Smooth muscle cell (in vitro differentiated cells): ENCODE results near the gene ITCH. TPM values are rescaled to one million over a fixed set of nuclear protein-coding genes. Genes with fewer than 3 reads are reported as not detected.

Experiments
- DNase-seq: peaks from one replicate; lab custom pipeline; 2025; ENCODE audit not compliant: unreplicated experiment; lab: John Stamatoyannopoulos, UW
- H2AFZ ChIP-seq: fragments of 200-600 bp; sonication (generic); 2 replicates; pipeline ENCODE4 v1.6.0; 2016; ENCODE audit warnings: antibody characterized with exemption, low read depth, mild to moderate bottlenecking
- H3F3A ChIP-seq: fragments of 200-600 bp; sonication (generic); 2 replicates; pipeline ENCODE4 v1.6.0; 2017; ENCODE audit warnings: antibody characterized with exemption, low read depth
- H3K27ac ChIP-seq: fragments of 200-600 bp; sonication (generic); 2 replicates; pipeline ENCODE4 v1.5.1; 2016; ENCODE audit warnings: low read depth, mild to moderate bottlenecking
- H3K27me3 ChIP-seq: fragments of 200-600 bp; sonication (generic); 2 replicates; pipeline ENCODE4 v1.6.1; 2016; ENCODE audit warnings: low read depth, mild to moderate bottlenecking
- H3K36me3 ChIP-seq: fragments of 200-600 bp; sonication (generic); 2 replicates; pipeline ENCODE4 v1.5.1; 2016; ENCODE audit warnings: low read depth
- H3K4me1 ChIP-seq: fragments of 200-600 bp; sonication (generic); 2 replicates; pipeline ENCODE4 v1.5.1; 2016; ENCODE audit warnings: low read depth
- H3K4me2 ChIP-seq: fragments of 200-600 bp; sonication (generic); 2 replicates; pipeline ENCODE4 v1.6.0; 2016; ENCODE audit warnings: mild to moderate bottlenecking
- H3K4me3 ChIP-seq: fragments of 200-600 bp; sonication (generic); 2 replicates; pipeline ENCODE4 v1.5.1; 2016; ENCODE audit warnings: mild to moderate bottlenecking
- H3K79me2 ChIP-seq: fragments of 200-600 bp; sonication (generic); 2 replicates; pipeline ENCODE4 v1.6.0; 2016; ENCODE audit warnings: low read depth, mild to moderate bottlenecking
- H3K9ac ChIP-seq: fragments of 200-600 bp; sonication (generic); 2 replicates; pipeline ENCODE4 v1.6.0; 2016; ENCODE audit warnings: low read depth
- H3K9me3 ChIP-seq: fragments of 200-600 bp; sonication (generic); replicated peaks from 2 replicates; pipeline ENCODE4 v1.5.1; 2016; ENCODE audit warnings: low read depth
- H4K20me1 ChIP-seq: fragments of 200-600 bp; sonication (generic); 2 replicates; pipeline ENCODE4 v1.6.0; 2016; ENCODE audit warnings: low read depth
- WGBS: methylation state at CpG from one replicate; pipeline ENCODE4 v1.1.7; 2016; ENCODE audit warnings: low lambda C conversion rate; 5-methylcytosine and 5-hydroxymethylcytosine counted together
- polyA plus RNA-seq: library from polyadenylated mRNA; unstranded; fragments of >200 nt; fragmentation: Nextera tagmentation; extraction: Ambion mirVana; gene quantifications from 2 replicates; pipeline ENCODE4 v1.2.1, GENCODE V29; 2016
- total RNA-seq: library from RNA; depleted of rRNA; stranded (reverse); fragments of >200 nt; gene quantifications from 2 replicates; pipeline ENCODE4 v1.2.3, GENCODE V29; 2014
- TF ChIP-seq, protein P1 (sequence below): fragments of 200-600 bp; sonication (generic); IDR thresholded peaks from 2 replicates; pipeline ENCODE4 v1.5.1; 2017; ENCODE audit warnings: borderline replicate concordance, mild to moderate bottlenecking, antibody characterized with exemption; ENCODE audit not compliant: insufficient read depth, poor library complexity, severe bottlenecking

ITCH gene
- total and polyA plus RNA-seq, 2 experiments from 2014 or later = 21.9 to 96.7 TPM

DNA sequence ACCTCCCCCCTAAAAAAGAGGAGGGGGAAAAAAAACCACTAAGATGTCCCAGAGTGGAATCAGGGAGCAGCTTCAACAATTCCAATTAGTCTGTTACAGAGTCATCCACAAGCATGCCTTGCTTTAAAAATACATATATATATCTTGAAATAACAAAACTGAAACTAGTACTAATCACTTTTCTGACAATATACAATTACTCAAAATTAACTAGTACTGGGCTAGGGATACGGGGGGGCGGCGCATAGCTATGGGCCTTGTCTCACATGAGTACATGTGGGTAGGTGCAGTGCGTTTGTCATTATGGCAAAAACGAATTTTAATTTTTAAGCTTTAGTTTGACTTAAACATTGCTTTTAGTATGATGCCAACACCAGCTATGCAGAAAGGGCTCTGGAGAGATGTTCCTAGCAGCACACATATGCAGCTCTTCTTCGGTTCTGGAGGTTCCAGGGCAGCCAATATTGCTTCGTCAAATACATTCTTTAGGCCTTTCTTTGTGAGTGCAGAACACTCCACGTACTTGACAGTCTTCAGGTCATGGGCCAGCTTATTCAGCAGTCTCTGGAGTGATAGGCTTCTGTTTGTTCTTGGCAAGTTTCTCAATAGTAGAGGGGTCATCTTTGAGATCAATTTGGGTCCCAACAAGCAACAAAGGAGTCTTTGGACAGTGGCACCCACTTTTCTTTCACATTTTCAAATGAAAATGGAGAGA is 38.8 kb downstream of the ITCH start:
- 85% methylated on average over 8 of the region's 8 CpGs for WGBS
- Histone ChIP-seq H3K79me2 (peaks cover 100% of the 10 kb centered on the region), H2AFZ (no peak overlapping the region), H3K9ac (no peak overlapping the region), H3K27ac (peak overlapping the region; percentile 25), H3K4me1 (no peaks in the 10 kb centered on the region), H4K20me1 (peaks cover 100% of the 10 kb centered on the region), H3K36me3 (no peaks in the 10 kb centered on the region), H3K4me2 (peak overlapping the region; percentile 6), H3K27me3 (no peaks in the 10 kb centered on the region), H3F3A (peaks cover 20% of the 10 kb centered on the region), H3K9me3 (no peaks in the 10 kb centered on the region), H3K4me3 (no peak overlapping the region)
- no peak for DNase-seq
- TF ChIP-seq, protein P1, sequence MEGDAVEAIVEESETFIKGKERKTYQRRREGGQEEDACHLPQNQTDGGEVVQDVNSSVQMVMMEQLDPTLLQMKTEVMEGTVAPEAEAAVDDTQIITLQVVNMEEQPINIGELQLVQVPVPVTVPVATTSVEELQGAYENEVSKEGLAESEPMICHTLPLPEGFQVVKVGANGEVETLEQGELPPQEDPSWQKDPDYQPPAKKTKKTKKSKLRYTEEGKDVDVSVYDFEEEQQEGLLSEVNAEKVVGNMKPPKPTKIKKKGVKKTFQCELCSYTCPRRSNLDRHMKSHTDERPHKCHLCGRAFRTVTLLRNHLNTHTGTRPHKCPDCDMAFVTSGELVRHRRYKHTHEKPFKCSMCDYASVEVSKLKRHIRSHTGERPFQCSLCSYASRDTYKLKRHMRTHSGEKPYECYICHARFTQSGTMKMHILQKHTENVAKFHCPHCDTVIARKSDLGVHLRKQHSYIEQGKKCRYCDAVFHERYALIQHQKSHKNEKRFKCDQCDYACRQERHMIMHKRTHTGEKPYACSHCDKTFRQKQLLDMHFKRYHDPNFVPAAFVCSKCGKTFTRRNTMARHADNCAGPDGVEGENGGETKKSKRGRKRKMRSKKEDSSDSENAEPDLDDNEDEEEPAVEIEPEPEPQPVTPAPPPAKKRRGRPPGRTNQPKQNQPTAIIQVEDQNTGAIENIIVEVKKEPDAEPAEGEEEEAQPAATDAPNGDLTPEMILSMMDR = no peak

DNA sequence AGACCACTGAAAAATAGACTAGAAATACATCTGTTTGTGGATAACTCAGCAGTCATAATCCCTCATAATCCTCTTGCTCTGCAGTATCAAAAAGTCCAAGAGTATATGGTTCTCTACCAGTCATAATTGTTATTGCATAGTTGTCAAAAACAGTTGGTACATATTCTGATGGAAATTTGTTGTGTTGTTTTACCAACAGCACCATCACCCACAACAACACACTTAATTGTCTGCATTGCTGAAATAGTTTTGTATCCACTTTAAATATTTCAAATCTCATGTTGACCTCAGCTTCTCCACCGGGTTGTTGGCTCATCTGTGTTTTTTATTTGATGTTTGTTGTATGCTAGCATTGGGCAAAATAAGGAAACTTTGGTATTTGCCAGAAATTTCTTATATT is 39.4 kb downstream of the ITCH start:
- H3K4me2 ChIP-seq = peak overlapping the region; percentile 6
- TF ChIP-seq, protein P1 = no peak
- H3K9ac ChIP-seq = no peak overlapping the region
- H3K27me3 ChIP-seq = no peaks in the 10 kb centered on the region
- DNase-seq = no peak
- no peak overlapping the region for H2AFZ ChIP-seq
- WGBS = 50% methylated on average over 1 of the region's 1 CpG
- peaks cover 100% of the 10 kb centered on the region for H4K20me1 ChIP-seq
- H3K9me3 ChIP-seq = no peaks in the 10 kb centered on the region
- no peak overlapping the region for H3K4me3 ChIP-seq
- H3K79me2 ChIP-seq = peaks cover 99% of the 10 kb centered on the region
- H3K4me1 ChIP-seq = no peaks in the 10 kb centered on the region
- H3K27ac ChIP-seq = peak overlapping the region; percentile 25
- H3K36me3 ChIP-seq = no peaks in the 10 kb centered on the region
- peaks cover 20% of the 10 kb centered on the region for H3F3A ChIP-seq

DNA sequence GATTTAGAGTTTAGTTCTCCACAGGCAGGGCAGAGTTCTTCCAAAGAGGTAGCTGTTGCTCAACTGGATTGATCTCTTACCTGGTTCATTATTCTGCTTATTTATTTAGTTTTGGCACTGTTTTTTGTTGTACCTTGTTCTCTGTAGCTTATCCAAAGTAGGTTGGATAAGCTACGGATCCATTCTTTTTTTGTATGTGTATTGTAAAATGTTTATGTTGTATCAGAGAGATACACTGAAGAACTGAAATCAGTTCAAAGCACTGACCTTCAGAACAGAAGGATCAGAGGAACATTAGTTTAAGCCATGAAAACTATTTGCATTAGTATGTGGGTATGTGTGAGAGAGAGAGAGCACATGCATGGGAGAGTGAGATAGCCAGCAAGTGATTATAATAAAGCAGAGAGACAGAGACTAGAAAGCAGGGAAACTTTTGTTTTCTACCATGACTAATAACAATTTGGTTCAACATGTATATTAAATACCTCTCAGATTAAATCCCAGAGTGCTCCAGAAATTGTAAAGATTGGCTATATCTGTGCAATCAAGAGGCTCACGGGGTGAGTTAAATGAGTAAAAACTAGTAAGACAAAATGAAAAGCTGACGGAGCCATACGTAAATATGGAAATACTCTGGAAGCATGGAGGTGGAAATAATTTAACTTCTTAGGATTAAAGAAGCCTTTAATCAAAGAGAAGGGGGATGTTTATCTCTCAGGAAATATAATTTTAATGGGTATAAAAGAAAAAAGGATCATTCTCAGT is 40.2 kb downstream of the ITCH start:
- H3K27me3 ChIP-seq = no peaks in the 10 kb centered on the region
- H4K20me1 ChIP-seq = peaks cover 100% of the 10 kb centered on the region
- H3K36me3 ChIP-seq = no peaks in the 10 kb centered on the region
- WGBS = 89% methylated on average over 4 of the region's 4 CpGs
- peak overlapping the region; percentile 25 for H3K27ac ChIP-seq
- H3K9ac ChIP-seq = no peak overlapping the region
- H3F3A ChIP-seq = peaks cover 20% of the 10 kb centered on the region
- H3K4me1 ChIP-seq = no peaks in the 10 kb centered on the region
- no peak overlapping the region for H3K4me3 ChIP-seq
- no peak overlapping the region for H3K4me2 ChIP-seq
- TF ChIP-seq, protein P1 = no peak
- no peaks in the 10 kb centered on the region for H3K9me3 ChIP-seq
- no peak for DNase-seq
- H3K79me2 ChIP-seq = peaks cover 99% of the 10 kb centered on the region
- H2AFZ ChIP-seq = no peak overlapping the region
